GM21825 (cell line): Measurements from ENCODE around the gene APBA2.
"Not testable (repeated sequence)": the region's sequence is repeated elsewhere in the genome, so short reads cannot be mapped to it uniquely, and the experiment has no call there.

Experiments used
- ATAC-seq: cut with Tn5 transposase; IDR thresholded peaks from one replicate; pipeline ENCODE4 v1.9.1; 2021; ENCODE audit warnings: mild to moderate bottlenecking, moderate library complexity; ENCODE audit not compliant: unreplicated experiment

Gene APBA2

GRCh38 chr15:29031502-29032228 is 145.9 kb downstream of the APBA2 start:
- ATAC-seq, result no peak

DNA sequence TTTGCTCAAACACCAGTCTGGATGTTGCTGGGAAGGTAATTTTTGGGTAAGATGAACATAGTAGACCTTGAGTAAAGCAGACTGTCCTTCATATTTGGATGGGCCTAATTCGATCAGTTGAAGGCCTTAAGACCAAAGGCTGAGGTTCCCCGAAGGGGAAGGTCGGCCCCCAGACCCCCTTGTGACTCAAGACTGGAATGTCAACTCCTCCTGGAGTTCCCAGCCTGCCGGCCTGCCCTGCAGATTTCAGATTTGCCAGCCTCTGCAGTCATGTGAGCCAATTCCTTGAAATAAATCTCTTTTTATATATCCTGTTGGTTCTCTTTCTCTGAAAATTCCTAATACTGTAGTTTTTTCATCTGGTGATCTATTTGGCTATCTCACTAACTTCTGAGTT is 146.5 kb downstream of the APBA2 start:
- ATAC-seq, result no peak

GRCh38 chr15:29032751-29033150 is 147.0 kb downstream of the APBA2 start:
- no peak for ATAC-seq

DNA sequence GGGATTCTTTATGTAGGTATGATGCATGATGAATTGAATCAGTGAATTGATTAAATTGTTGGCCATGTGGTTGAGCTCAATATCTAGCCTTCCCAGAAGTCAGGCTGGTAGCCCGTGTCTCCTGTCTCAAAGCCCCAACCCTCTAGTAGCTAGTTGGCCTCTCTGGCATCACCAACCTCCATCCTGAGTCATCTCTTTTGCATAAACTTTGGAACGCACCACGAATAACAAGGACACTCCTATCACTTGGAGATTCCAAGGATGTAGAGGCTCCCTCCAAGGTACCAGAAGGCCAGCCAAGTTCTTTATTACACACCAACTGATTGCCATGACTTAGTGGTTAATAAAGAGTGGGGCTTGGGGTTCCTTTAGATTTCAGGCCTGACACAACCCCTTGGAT is 148.4 kb downstream of the APBA2 start:
- no peak for ATAC-seq

- no peak for ATAC-seq
Measured at GRCh38 chr15:29034593-29035335, 149.0 kb downstream of the APBA2 start.

DNA sequence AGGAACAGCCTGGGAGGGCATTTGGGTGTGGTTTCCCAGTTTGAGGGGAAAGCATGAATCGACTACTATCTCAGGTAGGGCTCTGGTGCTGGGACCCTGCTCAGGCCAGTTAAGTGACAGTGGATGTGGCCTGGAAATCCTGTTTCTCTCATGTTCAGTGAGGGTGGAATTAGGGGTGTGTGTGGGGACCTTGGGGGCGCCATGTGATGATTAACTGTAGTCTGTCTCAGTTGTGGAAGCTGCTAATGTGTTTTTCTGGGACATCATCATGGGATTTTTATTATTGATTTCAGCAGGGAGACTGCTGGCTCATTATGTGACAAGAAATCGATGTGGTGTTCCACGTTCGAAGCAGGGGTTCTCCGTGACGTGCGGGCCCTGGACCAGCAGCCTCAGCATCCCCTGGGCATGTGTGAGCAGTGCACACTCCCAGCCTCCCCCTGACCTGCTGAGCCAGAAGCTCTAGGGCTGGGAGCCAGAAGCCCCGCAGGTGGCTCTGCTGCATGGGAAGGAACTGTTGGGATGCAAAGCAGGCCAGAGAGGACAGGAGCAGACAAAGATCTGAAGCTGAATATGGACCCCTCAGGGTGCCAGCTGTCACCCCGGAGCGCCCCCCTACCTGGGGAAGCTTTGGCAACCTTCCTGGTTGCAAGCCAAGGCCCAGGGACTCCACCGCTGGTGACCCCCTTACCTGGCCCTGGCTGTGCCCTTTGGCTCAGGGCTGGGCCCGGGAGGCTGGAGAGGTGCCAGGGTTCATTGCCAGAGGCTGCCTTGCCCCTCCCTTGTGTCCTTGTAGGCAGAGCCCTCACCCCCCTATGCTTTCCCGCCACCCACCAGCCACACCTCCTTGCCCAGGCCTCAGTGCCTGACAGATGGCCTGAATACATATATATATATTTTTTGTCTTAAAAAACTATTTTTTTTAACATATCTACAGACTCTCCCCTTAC is 149.8 kb downstream of the APBA2 start:
- ATAC-seq, result no peak

DNA sequence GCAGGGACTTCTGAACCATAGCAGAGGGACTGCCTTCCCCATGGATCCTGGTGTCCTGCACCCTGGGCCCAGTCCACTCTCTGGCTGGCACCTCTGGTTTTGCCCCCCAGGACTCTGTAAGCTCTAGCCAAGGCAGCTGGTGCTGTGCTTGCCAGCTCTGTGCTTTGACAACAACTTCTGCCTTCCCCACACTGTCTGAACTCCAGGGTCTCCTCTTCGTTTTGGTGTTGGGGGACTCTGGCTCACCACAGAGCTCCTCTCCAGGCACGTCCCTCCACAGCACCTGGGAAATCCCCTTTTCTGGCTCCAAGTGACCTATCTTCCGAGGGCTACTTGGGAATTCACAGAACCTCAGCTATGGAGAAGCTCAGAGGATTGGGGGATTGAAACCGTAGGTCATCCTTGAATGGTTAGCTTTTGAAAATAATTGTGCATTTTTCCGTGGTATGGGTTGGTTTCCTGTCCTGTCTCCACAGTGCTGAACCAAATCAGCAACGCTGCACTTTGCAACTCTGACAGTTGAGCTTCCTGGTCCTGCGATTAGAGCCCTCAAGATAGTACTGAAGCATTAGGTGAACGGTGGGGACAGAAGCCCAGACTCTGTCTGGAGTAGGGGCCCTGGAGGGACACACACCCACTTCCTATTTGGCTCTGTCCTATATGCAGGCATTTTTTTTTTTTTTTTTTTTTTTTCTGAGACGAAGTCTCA is 152.4 kb downstream of the APBA2 start:
- no peak for ATAC-seq

GRCh38 chr15:29039466-29040369 is 153.9 kb downstream of the APBA2 start:
- ATAC-seq, result no peak

DNA sequence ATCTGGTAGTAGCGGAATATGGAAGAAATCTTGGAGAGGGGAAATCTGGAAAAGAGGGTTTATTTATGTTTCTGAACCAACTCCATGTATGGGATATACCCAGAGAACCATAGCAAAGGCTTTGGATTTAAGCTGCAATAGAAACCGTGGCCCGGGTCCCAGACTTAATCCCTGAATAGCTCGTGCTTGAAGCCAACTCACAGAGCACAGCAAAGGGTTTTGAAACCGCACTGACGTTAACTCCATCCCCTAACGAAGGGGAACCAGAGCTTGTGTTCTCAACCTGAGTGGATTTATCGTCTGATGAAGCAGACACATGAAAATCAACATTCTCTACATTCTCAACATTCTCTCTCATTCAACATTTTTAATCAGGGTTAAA is 154.6 kb downstream of the APBA2 start:
- no peak for ATAC-seq

DNA sequence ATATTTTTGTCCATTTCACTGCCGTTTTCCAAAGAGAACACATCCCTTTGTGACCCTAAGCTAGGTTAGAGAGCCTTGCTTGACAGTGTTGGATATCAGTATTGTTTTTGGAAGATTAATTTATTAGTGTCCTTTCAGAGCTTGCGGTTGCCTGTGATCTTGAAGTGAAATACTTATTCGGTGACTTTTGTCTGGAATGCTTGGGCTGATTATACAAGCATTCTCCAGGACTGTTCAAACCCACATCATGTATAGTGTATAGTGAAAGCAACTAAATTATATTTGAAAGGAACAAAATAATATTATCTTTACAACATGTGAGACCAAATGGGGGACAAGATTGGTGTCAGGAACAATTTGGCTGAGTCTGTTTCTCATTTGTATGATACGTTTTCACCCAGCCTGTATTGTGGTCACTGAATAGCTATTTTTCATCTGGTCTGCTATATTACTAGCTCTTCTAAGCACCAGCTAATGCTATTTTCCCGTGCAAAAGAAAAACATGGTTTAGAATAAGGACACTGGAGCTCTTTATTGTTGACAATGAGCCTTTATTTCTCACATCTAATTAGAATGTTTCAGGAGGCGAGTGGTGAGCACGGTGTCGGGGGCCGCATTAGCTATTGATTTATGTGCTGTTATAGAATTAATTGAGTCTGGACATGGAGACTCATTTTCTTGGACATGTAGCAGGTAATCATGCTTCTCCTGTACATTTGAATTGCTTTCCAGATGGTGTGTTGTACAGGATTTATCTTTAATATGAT is 158.1 kb downstream of the APBA2 start:
- ATAC-seq, result no peak

DNA sequence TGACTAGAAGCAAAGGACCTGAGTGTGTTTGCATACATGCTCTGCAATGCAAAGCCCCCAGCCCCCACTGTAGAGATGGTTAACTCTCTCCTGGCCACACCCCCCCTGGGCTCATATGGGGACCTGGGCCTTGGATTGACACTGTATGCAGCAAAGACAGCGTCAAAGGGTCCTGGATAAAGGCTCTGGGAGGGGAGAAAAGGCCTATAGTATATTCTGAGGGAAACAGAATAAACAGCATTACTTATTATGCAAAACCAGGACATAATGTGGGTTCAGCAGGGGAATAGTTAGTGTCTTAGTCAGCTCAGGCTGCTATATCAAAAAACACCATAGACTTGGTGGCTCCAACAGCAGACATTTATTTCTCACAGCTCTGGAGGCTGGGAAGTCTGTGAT is 158.7 kb downstream of the APBA2 start:
- ATAC-seq, result no peak

DNA sequence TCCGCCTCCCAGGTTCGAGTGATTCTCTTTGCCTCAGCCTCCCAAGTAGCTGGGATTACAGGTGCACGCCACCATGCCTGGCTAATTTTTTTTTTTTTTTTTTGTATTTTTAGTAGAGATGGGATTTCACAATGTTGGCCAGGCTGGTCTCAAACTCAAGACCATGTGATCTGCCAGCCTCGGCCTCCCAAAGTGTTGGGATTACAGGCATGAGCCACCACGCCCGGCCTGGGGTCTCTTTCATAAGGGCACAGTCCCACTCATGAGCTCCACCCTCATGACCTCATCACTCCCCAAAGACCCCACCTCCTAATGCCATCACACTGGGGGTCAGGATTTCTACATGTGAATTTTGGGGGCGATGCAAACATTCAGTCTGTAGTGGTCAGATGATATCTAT is 159.4 kb downstream of the APBA2 start:
- ATAC-seq, result not testable (repeated sequence)

DNA sequence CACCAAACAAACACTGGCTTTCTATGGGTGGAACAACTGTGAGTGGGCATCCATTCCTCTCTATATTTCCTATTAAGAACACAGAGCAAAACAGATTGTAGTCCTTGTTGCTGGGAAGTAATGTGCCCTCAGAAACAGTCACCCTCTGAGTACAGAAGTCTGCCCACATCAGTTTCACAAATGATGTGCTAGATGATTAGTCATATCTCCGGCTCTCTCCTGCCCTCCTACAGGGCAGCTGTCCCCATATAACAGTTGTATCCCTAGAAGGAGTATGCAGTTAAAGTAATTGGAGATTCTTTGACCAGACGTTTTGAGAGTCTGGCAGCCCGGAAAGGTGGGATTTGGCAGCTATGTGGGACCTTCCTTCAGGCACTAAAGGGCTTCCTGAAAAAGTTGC is 159.9 kb downstream of the APBA2 start:
- no peak for ATAC-seq

DNA sequence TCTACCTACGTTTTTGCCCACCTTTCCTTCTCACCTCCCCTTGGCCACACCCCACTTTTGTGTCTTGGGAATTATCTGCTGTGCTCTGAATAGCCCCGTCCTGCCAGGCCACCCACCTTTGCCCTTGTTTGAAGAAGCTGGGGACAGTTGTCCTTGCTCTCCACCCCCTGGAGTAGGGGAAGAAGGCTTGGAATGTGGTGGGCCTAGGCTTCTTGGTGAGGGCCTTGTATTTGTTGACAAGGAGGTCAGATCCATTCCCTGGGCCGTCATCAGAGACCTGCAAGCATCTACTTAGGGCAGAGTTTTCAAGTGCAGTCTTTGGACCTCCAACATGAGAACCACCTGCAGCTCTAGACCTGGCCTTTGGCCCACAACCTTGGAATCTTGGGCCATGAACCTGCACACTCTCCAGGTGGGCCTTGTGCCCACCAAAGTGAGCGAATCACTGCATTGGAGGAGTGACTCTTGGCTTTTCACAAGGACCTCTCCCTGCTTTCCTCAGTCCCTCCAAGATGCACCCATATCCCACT is 160.6 kb downstream of the APBA2 start:
- no peak for ATAC-seq

DNA sequence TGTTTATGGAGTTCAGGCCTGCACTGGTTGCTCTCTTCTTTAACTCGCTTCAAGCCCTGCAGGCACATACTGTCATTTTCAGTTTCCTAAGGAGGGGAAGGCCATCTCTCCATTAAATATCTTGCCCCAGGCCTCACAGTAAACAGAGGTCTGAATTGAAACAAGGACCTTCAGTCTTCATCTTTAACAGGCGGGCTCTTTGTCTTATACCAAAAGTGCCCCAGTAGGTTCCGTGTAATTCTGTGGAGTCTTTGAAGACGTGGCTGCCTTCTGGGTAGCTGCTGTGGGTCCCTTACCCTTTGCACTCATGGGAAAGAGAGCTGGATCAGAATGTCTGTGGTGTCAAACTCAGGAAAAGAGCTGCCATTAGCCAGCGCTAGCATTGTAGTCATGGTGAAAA is 161.2 kb downstream of the APBA2 start:
- ATAC-seq, result no peak

DNA sequence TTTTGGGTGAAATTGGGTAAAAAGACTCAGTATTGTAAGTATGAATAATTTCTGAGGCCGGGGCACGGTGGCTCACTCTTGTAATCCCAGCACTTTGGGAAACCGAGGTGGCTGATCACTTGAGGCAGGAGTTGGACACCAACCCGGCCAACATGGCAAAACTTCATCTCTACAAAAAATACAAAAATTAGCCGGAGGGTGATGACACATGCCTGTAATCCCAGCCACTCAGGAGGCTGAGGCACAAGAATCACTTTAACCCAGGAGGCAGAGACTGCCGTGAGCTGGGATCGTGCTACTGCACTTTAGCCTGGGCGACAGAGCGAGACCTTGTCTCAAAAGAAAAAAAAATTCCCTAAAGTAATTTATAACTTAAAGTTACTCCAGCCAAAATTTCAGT is 162.2 kb downstream of the APBA2 start:
- no peak for ATAC-seq

- ATAC-seq, result no peak
Measured at GRCh38 chr15:29050870-29051269, 165.1 kb downstream of the APBA2 start.

DNA sequence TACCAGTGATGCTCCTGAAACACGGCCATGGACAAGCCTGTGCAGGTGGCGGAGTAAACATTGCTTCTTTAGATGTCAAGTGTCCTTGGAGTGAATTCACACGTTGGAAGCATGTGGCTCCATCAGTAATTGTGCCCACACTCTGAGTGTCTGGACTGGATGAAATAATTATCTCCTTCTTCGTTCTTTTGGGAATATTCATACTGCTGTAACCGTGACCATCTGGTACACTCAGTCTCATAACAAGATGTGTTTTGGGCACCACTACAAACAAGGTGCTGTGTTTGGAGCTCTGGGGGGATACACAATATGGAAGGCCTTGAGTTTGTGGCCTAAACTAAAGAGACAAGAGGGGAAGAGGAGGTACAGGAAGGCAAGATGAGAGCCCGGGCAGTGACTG is 165.6 kb downstream of the APBA2 start:
- ATAC-seq, result no peak

GRCh38 chr15:29053006-29053405 is 167.2 kb downstream of the APBA2 start:
- ATAC-seq, result no peak
